Adrenal gland (tissue), 5 donors: ENCODE results near the gene SFMBT1.

Source experiments
- POLR2A ChIP-seq, 2 donors: fragments of 450-650 bp; IDR thresholded peaks; one replicate each; pipeline ENCODE4 v1.6.1; 2017; ENCODE audit warnings: antibody characterized with exemption in 2 of 2, mild to moderate bottlenecking in 2 of 2, moderate library complexity in 1 of 2
- TF ChIP-seq, protein P1 (sequence below), 6 experiments: fragments of 450-650 bp in 4 of 6; fragments of 200-600 bp in 2 of 6; sonication (generic) in 1 of 6; IDR thresholded peaks; 1 replicate in 5 of 6; 2 replicates in 1 of 6; pipeline versions ENCODE4 v1.5.1 to v1.8.0; 2016 to 2021; ENCODE audit warnings: antibody characterized with exemption in 6 of 6, mild to moderate bottlenecking in 2 of 6, moderate library complexity in 1 of 6
- donor health status: DM: no; HTN: no; CAD: no.

DNA sequence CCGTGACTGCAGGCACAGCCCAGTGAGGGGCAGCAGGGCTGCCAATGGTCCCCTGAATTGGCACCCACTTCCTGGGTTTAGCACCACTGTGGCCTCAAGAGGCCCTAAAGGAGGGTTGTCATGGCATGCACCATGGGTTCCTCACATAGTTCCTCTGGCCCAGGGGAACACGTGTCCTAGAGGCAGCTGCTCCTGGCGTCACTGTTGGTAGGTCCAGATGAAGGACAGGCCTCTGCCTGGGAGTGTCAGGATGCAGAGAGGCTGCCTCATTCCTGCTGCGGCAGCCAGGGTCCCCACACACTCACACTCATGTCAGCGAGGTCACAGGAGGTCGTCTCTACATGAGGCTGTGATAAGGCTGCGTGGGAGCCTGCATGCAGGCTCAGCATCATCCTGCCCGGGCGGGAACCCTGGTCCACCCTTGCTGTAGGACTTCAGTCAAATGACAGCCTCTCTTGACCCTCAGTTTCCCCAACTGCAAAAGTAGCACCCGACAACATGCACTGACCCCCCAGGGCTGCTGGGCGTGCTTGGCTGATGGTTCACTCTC is 26.1 kb upstream of the SFMBT1 start:
- TF ChIP-seq, protein P1, sequence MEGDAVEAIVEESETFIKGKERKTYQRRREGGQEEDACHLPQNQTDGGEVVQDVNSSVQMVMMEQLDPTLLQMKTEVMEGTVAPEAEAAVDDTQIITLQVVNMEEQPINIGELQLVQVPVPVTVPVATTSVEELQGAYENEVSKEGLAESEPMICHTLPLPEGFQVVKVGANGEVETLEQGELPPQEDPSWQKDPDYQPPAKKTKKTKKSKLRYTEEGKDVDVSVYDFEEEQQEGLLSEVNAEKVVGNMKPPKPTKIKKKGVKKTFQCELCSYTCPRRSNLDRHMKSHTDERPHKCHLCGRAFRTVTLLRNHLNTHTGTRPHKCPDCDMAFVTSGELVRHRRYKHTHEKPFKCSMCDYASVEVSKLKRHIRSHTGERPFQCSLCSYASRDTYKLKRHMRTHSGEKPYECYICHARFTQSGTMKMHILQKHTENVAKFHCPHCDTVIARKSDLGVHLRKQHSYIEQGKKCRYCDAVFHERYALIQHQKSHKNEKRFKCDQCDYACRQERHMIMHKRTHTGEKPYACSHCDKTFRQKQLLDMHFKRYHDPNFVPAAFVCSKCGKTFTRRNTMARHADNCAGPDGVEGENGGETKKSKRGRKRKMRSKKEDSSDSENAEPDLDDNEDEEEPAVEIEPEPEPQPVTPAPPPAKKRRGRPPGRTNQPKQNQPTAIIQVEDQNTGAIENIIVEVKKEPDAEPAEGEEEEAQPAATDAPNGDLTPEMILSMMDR (IDR thresholded peaks at IDR 0.05): no peak
- TF ChIP-seq POLR2A (IDR thresholded peaks at IDR 0.05): no peak
